ENCODE measurements around the gene OBP2A. TPM values are rescaled to one million over a fixed set of nuclear protein-coding genes. Genes with fewer than 3 reads are reported as not detected.
A peak's percentile ranks its signal among the peaks of the same experiment; 100 is the strongest.

The OBP2A gene
- total and polyA plus RNA-seq, 8 donors, result not detected

DNA sequence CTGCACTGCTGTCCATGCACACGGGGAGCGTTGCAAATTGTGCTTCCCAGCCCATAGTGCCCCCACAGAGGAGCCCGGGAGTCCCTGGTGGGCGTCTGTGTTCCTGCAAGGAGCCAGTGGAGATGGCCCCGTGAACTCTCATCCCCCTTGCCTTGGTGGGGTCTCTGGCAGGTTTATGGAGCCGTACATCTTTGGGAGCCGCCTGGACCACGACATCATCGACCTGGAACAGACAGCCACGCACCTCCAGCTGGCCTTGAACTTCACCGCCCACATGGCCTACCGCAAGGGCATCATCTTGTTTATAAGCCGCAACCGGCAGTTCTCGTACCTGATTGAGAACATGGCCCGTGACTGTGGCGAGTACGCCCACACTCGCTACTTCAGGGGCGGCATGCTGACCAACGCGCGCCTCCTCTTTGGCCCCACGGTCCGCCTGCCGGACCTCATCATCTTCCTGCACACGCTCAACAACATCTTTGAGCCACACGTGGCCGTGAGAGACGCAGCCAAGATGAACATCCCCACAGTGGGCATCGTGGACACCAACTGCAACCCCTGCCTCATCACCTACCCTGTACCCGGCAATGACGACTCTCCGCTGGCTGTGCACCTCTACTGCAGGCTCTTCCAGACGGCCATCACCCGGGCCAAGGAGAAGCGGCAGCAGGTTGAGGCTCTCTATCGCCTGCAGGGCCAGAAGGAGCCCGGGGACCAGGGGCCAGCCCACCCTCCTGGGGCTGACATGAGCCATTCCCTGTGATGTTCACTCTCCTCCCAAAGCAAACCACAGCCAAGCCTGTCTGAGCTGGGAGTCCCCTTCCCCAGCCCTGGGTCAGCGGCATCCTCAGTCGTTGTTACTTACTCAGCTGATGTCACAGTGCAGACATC lies 42.3 kb upstream of the OBP2A start:
- Histone ChIP-seq H3K36me3 (peaks cover 0 to 39% of the 10 kb centered on the region in 2 donors), H3K9me3 (no peaks in the 10 kb centered on the region), H3K27me3 (no peaks in the 10 kb centered on the region), H3K4me1 (peaks cover 7 to 30% of the 10 kb centered on the region in 2 donors), H3K4me3 (no peak overlapping the region), H3K27ac (no peak overlapping the region)
- intact Hi-C loops (cut with DNase I), result no loop called here
- ATAC-seq, result no peak
- peak in 1 of 4 donors; percentile 68 for DNase-seq
- TF ChIP-seq, protein P1, sequence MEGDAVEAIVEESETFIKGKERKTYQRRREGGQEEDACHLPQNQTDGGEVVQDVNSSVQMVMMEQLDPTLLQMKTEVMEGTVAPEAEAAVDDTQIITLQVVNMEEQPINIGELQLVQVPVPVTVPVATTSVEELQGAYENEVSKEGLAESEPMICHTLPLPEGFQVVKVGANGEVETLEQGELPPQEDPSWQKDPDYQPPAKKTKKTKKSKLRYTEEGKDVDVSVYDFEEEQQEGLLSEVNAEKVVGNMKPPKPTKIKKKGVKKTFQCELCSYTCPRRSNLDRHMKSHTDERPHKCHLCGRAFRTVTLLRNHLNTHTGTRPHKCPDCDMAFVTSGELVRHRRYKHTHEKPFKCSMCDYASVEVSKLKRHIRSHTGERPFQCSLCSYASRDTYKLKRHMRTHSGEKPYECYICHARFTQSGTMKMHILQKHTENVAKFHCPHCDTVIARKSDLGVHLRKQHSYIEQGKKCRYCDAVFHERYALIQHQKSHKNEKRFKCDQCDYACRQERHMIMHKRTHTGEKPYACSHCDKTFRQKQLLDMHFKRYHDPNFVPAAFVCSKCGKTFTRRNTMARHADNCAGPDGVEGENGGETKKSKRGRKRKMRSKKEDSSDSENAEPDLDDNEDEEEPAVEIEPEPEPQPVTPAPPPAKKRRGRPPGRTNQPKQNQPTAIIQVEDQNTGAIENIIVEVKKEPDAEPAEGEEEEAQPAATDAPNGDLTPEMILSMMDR (IDR thresholded peaks at IDR 0.05), result no peak

DNA sequence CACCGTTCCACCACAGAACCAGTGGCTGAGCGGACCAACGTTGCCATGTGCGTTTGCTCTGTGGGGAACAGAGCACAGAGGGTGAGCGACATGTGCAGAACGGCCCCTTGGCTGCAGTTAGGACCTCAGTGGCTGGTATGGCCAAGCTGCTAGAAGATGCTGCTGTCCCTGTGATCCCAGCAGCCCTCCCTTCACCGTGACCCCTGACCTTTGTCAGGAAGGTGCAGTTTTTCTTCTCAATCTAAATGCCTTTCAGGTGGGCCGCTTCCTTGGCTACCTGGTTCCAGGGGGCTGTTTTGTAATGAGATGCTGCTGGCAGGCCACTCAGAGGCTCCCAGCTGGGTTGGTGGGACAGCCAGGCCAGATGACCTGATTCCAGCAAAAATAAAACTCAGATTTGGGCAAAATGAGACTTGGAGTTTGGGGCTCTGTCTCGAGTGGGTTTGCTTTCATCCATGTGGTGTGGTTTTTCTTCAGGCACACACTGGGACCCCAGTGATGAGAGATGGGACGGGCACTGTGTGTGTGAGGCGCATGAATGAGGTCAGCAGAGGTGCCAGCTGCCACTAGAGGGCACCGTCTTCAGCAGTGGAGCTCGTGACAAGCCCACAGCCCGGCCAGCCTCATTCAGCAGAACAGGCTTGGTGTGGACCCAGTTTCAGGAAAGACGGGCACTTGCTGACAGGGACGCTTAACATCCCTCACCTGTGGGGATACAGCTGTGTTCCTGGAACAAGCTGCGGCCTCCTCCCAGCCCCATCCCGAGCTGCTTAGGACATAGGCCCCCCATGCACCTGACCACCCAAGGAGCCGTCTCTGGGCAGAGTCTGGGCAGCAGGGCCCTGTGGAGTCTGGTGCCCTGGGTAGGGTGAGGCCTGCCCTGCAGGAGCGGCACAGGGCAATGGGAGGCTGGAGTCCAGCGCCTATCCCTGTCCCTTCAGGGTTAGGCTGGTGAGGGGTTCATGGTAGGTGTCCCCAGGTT lies 41.4 kb upstream of the OBP2A start:
- TF ChIP-seq, protein P1 (IDR thresholded peaks at IDR 0.05), result peak; percentile 64 to 65
- H3K36me3 ChIP-seq, result peaks cover 0 to 39% of the 10 kb centered on the region in 2 donors
- H3K27me3 ChIP-seq, result no peaks in the 10 kb centered on the region
- H3K4me3 ChIP-seq, result no peak overlapping the region
- no peak overlapping the region for H3K27ac ChIP-seq
- peaks cover 7 to 25% of the 10 kb centered on the region in 2 donors for H3K4me1 ChIP-seq
- intact Hi-C loops (cut with DNase I), result no loop called here
- peaks cover 0 to 4% of the 10 kb centered on the region in 2 donors for H3K9me3 ChIP-seq
- no peak for ATAC-seq
- DNase-seq, result peak in 2 of 4 donors; percentile 48 to 85

DNA sequence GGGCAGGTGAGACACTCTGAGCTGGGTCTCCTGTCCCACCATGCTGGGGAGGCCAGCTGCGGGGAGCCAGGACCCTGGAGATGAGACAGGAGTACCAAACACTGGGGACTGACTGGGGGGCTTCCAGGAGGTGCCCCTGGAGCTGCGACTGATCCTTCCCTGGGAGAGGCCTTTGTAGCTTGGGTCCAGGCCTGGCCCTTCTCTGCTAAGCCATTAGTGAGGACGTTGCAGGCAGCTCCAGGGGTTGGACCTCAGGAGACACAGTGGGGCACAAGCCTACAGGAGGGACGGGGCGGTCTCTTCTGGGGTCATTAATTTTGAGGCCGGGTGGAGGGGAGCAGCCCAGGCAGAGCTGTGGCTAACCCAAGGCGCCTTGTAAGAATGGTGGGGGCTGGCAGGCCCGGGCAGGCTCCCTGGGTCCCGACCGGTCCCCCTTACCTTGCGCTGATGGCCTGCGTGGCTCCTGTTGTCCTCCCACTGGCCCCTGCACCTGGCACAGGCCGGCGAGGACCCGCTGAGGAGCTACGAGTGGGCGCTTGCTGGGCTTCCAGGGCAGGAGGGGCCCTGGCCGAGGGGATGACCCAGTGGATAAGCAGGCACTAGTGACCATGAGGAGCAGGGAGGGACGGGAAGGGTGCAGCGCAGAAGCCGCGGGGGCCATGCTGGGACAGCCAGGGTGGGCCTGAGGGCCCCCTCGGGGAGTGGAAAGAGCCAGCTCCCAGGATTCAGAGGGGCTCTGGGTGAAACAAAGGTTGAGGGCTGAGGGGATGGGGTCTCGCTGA lies 40.3 kb upstream of the OBP2A start:
- no peak overlapping the region for H3K27ac ChIP-seq
- no peak overlapping the region for H3K4me3 ChIP-seq
- no peak for ATAC-seq
- TF ChIP-seq, protein P1 (IDR thresholded peaks at IDR 0.05), result no peak
- DNase-seq, result peak in 1 of 4 donors; percentile 73
- H3K9me3 ChIP-seq, result peaks cover 0 to 4% of the 10 kb centered on the region in 2 donors
- H3K27me3 ChIP-seq, result no peaks in the 10 kb centered on the region
- peaks cover 7 to 17% of the 10 kb centered on the region in 2 donors for H3K4me1 ChIP-seq
- intact Hi-C loops (cut with DNase I), result no loop called here
- H3K36me3 ChIP-seq, result peaks cover 0 to 39% of the 10 kb centered on the region in 2 donors

DNA sequence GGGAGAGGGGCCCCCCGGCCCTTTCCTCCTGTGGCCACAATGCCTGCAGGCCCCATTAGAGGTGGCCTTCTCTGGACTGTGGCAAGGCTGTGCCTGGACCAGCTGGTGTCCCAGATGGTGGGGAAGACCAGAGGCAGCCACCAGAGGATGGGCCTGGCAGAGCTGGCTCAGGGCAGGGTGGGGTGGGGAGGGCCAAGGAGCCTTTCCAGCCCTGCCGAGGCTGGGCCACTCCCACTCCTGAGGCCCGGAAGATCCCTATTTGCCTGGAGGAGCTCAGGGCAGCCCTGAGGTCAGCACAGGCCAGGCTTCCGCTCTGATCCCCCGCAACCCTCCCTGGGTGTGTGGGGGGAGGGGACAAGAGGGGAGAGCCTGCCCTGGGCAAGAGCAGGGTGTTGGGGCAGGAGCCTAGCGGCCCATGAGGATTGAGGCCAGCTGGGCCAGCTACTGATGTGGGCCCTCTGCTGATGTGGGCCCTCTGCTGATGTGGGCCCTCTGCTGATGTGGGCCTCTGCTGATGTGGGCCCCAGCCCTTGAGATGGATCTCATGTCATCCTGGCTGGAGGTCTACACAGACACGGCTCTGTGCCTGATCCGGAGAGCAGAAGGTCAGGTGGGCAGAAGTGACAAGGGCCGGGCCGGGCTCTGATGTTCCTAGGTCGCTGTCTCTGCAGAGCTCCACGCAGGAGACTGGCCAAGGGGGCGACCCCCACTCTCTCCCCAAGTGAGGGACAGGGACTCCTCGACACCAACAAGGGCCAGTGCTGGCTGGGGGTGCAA lies 39.4 kb upstream of the OBP2A start:
- intact Hi-C loops (cut with DNase I), result no loop called here
- TF ChIP-seq, protein P1 (IDR thresholded peaks at IDR 0.05), result no peak
- Histone ChIP-seq H3K9me3 (peaks cover 0 to 4% of the 10 kb centered on the region in 2 donors), H3K27ac (no peak overlapping the region), H3K4me3 (no peak overlapping the region), H3K4me1 (peaks cover 3 to 9% of the 10 kb centered on the region in 2 donors), H3K27me3 (no peaks in the 10 kb centered on the region), H3K36me3 (peaks cover 0 to 39% of the 10 kb centered on the region in 2 donors)
- DNase-seq (peak in 1 of 4 donors; percentile 69), ATAC-seq (no peak)

All from left lung (tissue), 10 donors.